Right lung (tissue), 10 donors: Measurements from ENCODE around the gene DLL4. TPM values are rescaled to one million over a fixed set of nuclear protein-coding genes. Genes with fewer than 3 reads are reported as not detected.

Source experiments
- DNase-seq, 2 donors: peaks; one replicate each; pipeline ENCODE4 v3.0.0-alpha.2; 2013
- long read RNA-seq, 8 donors: transcript quantifications; one replicate each; lab custom pipeline, GENCODE V29; 2026
- polyA plus RNA-seq, 5 donors: library from polyadenylated mRNA; unstranded; fragments of 120-200 nt; gene quantifications; one replicate each; pipeline versions ENCODE4 v1.2.1 to v1.2.3, GENCODE V29; 2013; ENCODE audit warnings: inconsistent platforms in 1 of 5, low replicate concordance in 1 of 5; ENCODE audit not compliant: insufficient read length in 5 of 5, insufficient read depth in 1 of 5

Gene DLL4
- 10 to 100 TPM; 12.7 to 24.7 (median 19.7) TPM for polyA plus RNA-seq
- long read RNA-seq, donor 1, transcript DLL4-204 (11 exons, 3,433 nt) = major isoform, 6 of 7 reads
- long read RNA-seq, donor 1, partial matches to known transcripts = 0 of 7 reads
- long read RNA-seq, donor 1, other reads (novel, unspliced or antisense) = 0 of 7 reads
- long read RNA-seq, donor 2, partial matches to known transcripts = 0 of 3 reads
- long read RNA-seq, donor 2, other reads (novel, unspliced or antisense) = 0 of 3 reads
- long read RNA-seq, donor 3 = 0 reads
- long read RNA-seq, donor 4, partial matches to known transcripts = 18 of 20 reads
- long read RNA-seq, donor 4, other reads (novel, unspliced or antisense) = 0 of 20 reads
- long read RNA-seq, donor 5, partial matches to known transcripts = 20 of 23 reads
- long read RNA-seq, donor 5, other reads (novel, unspliced or antisense) = 0 of 23 reads
- long read RNA-seq, donor 6, partial matches to known transcripts = 0 of 1 reads
- long read RNA-seq, donor 6, other reads (novel, unspliced or antisense) = 0 of 1 reads
- long read RNA-seq, donor 7, partial matches to known transcripts = 0 of 1 reads
- long read RNA-seq, donor 7, other reads (novel, unspliced or antisense) = 0 of 1 reads
- long read RNA-seq, donor 8, partial matches to known transcripts = 0 of 2 reads
- long read RNA-seq, donor 8, other reads (novel, unspliced or antisense) = 0 of 2 reads

DNA sequence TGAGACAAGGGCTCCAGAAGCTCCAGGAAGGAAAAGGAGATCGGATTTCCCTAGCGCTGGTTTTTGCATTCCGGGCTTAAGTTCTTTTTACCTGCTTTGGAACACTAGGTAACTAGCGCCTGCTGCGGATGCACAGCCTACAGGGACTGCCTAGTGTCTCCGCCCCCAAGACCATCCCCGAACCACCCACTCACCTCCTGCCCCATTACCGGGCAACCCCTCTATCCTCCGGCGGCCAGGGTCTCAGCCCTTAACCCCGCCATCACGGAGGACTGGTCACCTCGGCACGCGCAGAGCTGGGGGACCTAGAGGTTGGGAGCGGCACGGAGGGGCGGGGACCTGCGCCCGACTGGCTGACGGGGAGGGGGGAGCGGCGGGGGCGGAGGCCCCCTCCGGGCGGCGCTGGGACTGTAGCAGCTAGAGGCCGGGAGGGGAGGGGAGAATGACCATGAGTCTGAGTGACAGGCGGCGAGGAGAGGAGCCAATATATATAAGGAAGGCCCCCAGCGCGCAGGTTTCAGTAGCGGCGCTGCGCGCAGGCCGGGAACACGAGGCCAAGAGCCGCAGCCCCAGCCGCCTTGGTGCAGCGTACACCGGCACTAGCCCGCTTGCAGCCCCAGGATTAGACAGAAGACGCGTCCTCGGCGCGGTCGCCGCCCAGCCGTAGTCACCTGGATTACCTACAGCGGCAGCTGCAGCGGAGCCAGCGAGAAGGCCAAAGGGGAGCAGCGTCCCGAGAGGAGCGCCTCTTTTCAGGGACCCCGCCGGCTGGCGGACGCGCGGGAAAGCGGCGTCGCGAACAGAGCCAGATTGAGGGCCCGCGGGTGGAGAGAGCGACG is at the start of gene DLL4:
TSS of gene DLL4 (plus strand) at position 520 of the 839 bp plus-strand sequence. CDS start 329 bp downstream, outside the sequence.
- no peak for DNase-seq

DNA sequence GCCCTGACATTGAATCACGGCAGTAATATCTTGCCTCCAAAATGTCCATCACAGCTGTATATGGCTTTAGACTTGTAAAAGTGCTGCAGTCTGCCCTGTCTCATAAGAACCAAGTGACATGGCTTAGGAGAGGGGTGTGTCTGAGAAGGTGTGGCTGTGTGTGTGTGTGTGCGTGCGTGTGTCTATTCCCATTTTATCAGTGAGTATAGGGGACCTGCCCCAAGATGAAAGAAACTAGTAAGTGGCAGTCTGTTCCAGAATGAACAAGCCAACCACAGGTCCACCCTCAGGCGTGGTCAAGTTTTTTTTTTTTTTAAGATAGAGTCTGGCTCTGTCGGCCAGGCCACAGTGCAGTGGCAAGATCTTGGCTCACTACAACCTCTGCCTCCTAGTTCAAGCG is 49.5 kb upstream of the DLL4 start:
- no peak for DNase-seq

DNA sequence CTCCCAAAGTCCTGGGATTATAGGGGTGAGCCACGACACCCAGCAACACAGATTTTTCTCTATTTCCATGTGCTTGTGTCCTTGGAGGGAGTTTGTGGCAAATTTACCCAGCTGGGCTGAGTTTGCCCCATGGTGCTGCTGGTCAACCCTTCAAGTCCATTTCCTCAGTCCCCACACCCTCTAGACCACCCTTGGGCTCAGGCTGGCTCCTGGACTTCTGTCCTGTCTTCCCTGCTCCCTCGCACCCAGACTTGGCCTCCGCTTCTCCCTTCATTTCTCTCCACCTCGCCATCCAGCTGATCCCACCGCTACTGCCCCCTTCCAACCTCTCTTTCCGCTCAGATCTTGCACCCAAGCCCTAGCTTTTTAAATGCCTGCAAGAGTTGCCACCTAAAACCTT is 47.8 kb upstream of the DLL4 start:
- no peak for DNase-seq

GRCh38 chr15:40886586-40886985 is 42.6 kb upstream of the DLL4 start:
- no peak for DNase-seq

DNA sequence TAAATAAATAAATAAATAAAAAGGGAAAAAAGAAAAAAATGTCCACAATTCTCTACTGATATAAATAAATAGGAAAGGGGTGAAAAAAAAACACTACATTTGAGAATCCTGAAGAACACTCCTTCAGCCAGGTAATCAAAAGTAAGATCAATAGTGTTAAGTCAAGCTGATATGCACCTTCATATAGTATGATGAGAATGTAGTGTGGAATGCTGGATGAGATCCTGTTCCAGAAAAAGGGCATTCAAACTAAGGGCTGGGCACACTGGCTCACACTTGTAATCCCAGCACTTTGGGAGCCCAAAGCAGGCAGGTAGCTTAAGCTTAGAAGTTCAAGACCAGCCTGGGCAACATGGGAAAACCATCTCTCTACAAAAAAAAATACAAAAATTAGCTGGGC is 40.0 kb upstream of the DLL4 start:
- DNase-seq = no peak

DNA sequence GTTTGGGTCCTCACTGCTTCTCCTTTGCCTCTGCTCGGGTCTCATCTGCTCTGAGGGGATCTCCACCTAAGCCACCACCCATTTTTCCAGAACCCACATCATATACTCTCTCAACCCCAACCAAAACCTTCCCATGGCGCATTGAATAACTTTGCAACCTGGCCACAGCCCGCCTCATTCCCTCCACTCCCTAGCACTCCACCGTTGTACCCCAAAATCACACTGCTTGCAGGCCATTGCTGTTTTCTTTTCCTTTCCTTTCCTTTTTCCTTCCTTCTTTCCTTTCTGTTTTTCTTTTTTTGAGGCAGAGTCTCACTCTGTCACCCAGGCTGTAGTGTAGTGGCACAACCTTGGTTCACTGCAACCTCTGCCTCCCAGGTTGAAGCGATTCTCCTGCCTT is 38.0 kb upstream of the DLL4 start:
- no peak for DNase-seq

- DNase-seq = no peak
Measured at GRCh38 chr15:40891810-40892446, 37.2 kb upstream of the DLL4 start.

GRCh38 chr15:40892447-40893012 is 36.6 kb upstream of the DLL4 start:
- DNase-seq = no peak

DNA sequence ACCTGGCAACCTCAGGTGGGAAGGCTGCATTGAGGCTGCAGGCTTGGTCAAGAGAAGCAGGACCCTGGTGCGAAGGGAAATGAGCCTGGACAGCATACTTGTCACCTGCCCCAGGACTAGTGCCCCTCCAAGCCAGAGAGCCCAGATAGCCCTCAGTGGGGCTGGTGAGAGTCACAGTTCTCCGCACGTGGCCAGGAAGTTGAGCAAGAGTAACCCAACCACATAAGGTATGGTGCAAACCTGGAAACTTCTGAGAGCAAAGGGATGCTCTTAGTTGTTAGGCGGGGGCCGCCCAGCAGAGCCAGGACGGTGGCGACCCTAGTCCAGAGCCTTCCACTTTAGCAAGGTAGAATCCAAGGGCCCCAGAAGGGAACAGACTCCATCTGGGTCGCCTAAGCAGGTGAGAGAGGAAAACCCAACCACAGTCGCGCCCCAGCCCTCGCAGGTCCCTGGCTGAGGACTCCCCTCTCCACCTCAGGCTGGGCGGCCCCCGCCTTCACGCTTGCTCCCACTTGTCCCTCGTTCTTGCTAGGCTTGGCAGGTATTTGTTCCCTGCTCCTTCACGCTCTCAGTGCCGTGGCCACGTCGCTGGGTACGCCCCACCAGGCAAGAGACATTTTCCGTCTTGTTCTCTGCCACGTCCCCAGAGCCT is 36.0 kb upstream of the DLL4 start:
- DNase-seq = no peak

- peak; percentile 96 to 98 for DNase-seq
Measured at GRCh38 chr15:40893733-40894680, 35.1 kb upstream of the DLL4 start, which contains the start of gene VPS18. Gene VPS18 (plus strand): TSS chr15:40894450. CDS start chr15:40894769, 319 bp downstream.

DNA sequence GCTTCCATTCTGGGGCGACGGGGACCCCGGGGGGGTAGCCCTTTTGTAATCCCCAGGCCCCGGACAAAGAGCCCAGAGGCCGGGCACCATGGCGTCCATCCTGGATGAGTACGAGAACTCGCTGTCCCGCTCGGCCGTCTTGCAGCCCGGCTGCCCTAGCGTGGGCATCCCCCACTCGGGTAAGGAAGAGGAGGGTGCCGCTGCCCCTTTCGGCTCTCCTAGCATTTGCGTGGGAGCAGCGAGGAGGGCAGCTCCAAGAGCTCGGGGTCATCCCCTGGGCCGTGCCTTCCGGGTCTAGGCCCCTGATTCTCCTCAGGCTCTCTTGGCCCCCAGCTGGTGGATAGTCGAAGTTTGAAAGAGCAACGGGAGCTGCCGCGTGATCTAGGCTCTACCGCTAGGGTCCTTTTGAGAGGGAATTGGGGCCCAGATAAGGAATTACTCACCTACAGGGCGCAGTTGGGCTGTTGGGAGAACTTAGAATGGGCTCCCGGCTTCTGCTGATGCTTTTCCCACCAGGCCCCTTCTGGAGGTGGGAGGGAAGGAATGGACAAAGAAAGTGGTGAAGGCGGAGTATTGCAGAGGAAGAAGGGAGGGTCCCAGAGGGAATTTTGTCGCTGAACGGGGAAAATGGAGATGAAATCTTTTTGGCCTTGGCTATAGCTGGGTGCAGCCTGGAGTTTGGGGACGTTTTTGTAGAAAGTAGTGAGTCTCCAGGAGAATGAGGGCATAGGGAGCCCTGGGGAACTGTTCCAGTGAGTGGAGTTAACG is 34.3 kb upstream of the DLL4 start:
- no peak for DNase-seq

DNA sequence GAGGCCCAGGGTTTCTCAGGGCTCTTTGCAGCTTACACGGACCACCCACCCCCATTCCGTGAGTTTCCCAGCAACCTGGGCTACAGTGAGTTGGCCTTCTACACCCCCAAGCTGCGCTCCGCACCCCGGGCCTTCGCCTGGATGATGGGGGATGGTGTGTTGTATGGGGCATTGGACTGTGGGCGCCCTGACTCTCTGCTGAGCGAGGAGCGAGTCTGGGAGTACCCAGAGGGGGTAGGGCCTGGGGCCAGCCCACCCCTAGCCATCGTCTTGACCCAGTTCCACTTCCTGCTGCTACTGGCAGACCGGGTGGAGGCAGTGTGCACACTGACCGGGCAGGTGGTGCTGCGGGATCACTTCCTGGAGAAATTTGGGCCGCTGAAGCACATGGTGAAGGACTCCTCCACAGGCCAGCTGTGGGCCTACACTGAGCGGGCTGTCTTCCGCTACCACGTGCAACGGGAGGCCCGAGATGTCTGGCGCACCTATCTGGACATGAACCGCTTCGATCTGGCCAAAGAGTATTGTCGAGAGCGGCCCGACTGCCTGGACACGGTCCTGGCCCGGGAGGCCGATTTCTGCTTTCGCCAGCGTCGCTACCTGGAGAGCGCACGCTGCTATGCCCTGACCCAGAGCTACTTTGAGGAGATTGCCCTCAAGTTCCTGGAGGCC is 29.5 kb upstream of the DLL4 start:
- DNase-seq = no peak

- DNase-seq = no peak
Measured at GRCh38 chr15:40900256-40901052, 28.7 kb upstream of the DLL4 start.

- DNase-seq = no peak
Measured at GRCh38 chr15:40901053-40901443, 28.1 kb upstream of the DLL4 start.

- DNase-seq = no peak
Measured at GRCh38 chr15:40902605-40903561, 26.3 kb upstream of the DLL4 start.
